ENCODE measurements around the gene VIL1. TPM values are rescaled to one million over a fixed set of nuclear protein-coding genes. Genes with fewer than 3 reads are reported as not detected.

Gene VIL1
- total and polyA plus RNA-seq, 9 of the 15 experiments (the other 6 are each of a cell fraction or from before 2014, with no cell fraction given), result 0.51 to 2.7 (median 1.2) TPM

- TF ChIP-seq, protein P1, sequence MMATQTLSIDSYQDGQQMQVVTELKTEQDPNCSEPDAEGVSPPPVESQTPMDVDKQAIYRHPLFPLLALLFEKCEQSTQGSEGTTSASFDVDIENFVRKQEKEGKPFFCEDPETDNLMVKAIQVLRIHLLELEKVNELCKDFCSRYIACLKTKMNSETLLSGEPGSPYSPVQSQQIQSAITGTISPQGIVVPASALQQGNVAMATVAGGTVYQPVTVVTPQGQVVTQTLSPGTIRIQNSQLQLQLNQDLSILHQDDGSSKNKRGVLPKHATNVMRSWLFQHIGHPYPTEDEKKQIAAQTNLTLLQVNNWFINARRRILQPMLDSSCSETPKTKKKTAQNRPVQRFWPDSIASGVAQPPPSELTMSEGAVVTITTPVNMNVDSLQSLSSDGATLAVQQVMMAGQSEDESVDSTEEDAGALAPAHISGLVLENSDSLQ (IDR thresholded peaks at IDR 0.05), result peak; percentile 45; the same call in 1 of the 2 replicates
- TF ChIP-seq CEBPG (CRISPR knock-in tag; IDR thresholded peaks at IDR 0.05), result peak; percentile 89
- peak; percentile 70 to 77 for TF ChIP-seq CEBPG (tag; conservative IDR thresholded peaks at IDR 0.05 in 1 of 2, IDR thresholded peaks at IDR 0.05 in 1 of 2)
- TF ChIP-seq SRF (CRISPR knock-in tag; IDR thresholded peaks at IDR 0.05), result 0 out of 4 replicates have a peak, but pooled peaks of 1 of the 2 experiments have one; percentile 31
- no peak for TF ChIP-seq CHD2 (IDR thresholded peaks at IDR 0.05; ENCODE audit: low read depth, low read length)
- TF ChIP-seq TAF1 (IDR thresholded peaks at IDR 0.05; ENCODE audit: control insufficient read depth, extremely low read depth, insufficient read depth, low read length, severe bottlenecking), result peak; percentile 34
- peak; percentile 37; the same call in 1 of the 2 replicates for TF ChIP-seq ARID1B (IDR thresholded peaks at IDR 0.05)
- TF ChIP-seq NEUROD1 (IDR thresholded peaks at IDR 0.05; ENCODE audit: borderline replicate concordance, low read depth, low read length, partially characterized antibody), result peak; percentile 24
- TF ChIP-seq ATF7 (IDR thresholded peaks at IDR 0.05), result peak; percentile 57
- no peak for TF ChIP-seq TCFL5 (CRISPR knock-in tag; conservative IDR thresholded peaks at IDR 0.05)
- TF ChIP-seq FOXA1 (IDR thresholded peaks at IDR 0.05; ENCODE audit: borderline replicate concordance), result no peak
- no peak for TF ChIP-seq HNRNPL (IDR thresholded peaks at IDR 0.05; ENCODE audit: low read depth, low read length)
- TF ChIP-seq ZBTB7A (IDR thresholded peaks at IDR 0.05; ENCODE audit: borderline replicate concordance, control insufficient read depth, low read depth, low read length), result peak; percentile 36; the same call in 1 of the 2 replicates
- TF ChIP-seq SMARCA4 (IDR thresholded peaks at IDR 0.05), result 0 out of 2 replicates have a peak, but pooled peaks have one; percentile 46
- TF ChIP-seq EGR1 (conservative IDR thresholded peaks at IDR 0.05), result peak; percentile 87
- TF ChIP-seq DPF2 (IDR thresholded peaks at IDR 0.05), result peak; percentile 75
- TF ChIP-seq ESRRA (IDR thresholded peaks at IDR 0.05; ENCODE audit: borderline replicate concordance, low read depth), result peak; percentile 29; the same call in 1 of the 2 replicates
- TF ChIP-seq SMARCA5 (IDR thresholded peaks at IDR 0.05), result peak; percentile 10; the same call in 1 of the 2 replicates
- TF ChIP-seq POLR2AphosphoS5 (IDR thresholded peaks at IDR 0.05; ENCODE audit: control insufficient read depth, insufficient read depth, low read depth, low read length), result peak; percentile 40; the same call in 1 of the 2 replicates
- peak; percentile 23; the same call in 1 of the 2 replicates for TF ChIP-seq PHF8 (IDR thresholded peaks at IDR 0.05; ENCODE audit: borderline replicate concordance, low read length)
- TF ChIP-seq, protein P2, sequence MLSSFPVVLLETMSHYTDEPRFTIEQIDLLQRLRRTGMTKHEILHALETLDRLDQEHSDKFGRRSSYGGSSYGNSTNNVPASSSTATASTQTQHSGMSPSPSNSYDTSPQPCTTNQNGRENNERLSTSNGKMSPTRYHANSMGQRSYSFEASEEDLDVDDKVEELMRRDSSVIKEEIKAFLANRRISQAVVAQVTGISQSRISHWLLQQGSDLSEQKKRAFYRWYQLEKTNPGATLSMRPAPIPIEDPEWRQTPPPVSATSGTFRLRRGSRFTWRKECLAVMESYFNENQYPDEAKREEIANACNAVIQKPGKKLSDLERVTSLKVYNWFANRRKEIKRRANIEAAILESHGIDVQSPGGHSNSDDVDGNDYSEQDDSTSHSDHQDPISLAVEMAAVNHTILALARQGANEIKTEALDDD (IDR thresholded peaks at IDR 0.05), result peak; percentile 54; the same call in 1 of the 2 replicates
- peak; percentile 44; the same call in 1 of the 2 replicates for TF ChIP-seq MYC (IDR thresholded peaks at IDR 0.05; ENCODE audit: low read depth, low read length)
- TF ChIP-seq MYC (CRISPR knock-in tag; IDR thresholded peaks at IDR 0.05; ENCODE audit: borderline replicate concordance, low read depth), result no peak
- 0 out of 2 replicates have a peak, but pooled peaks have one; percentile 11 for TF ChIP-seq ZNF134 (CRISPR knock-in tag; conservative IDR thresholded peaks at IDR 0.05)
- 0 out of 2 replicates have a peak, but pooled peaks have one; percentile 6 for TF ChIP-seq MAX (CRISPR knock-in tag; IDR thresholded peaks at IDR 0.05)
- no peak; the same call in 1 of the 2 replicates for TF ChIP-seq EP400 (IDR thresholded peaks at IDR 0.05)
- TF ChIP-seq ATF1 (CRISPR knock-in tag; IDR thresholded peaks at IDR 0.05), result no peak
- TF ChIP-seq ATF1 (tag; IDR thresholded peaks at IDR 0.05), result peak; percentile 16; the same call in 1 of the 2 replicates
- TF ChIP-seq SMAD4 (CRISPR knock-in tag; conservative IDR thresholded peaks at IDR 0.05), result peak; percentile 43; the same call in 1 of the 2 replicates
- peak in 1 of 2 experiments; percentile 54; a peak in 2 of 4 replicates for TF ChIP-seq KDM1A (IDR thresholded peaks at IDR 0.05)
Observed at GRCh38 chr2:218393750-218394290, 25.1 kb upstream of the VIL1 start (continued).

Measured in K562 (cell line).